Fibroblast of villous mesenchyme (primary cell): Measurements from ENCODE around the gene IQGAP3. TPM values are rescaled to one million over a fixed set of nuclear protein-coding genes. Genes with fewer than 3 reads are reported as not detected.

Experiments used
- DNase-seq: peaks from one replicate; pipeline ENCODE4 v3.0.0-alpha.2; 2010; ENCODE audit warnings: low read depth
- H3K4me3 ChIP-seq: 2 replicates; pipeline ENCODE4 v1.5.1; 2011; ENCODE audit warnings: low read depth, mild to moderate bottlenecking, low read length
- small RNA-seq: library from RNA; depleted of rRNA; stranded (forward); fragments of <200 nt; gene quantifications from one replicate; pipeline ENCODE3, GENCODE V24; 2012
- total RNA-seq: library from RNA; depleted of rRNA; stranded (reverse); fragments of >200 nt; gene quantifications from 2 replicates; pipeline ENCODE4 v1.2.3, GENCODE V29; 2012
- TF ChIP-seq, protein P1 (sequence below): IDR thresholded peaks from 2 replicates; pipeline ENCODE4 v1.5.1; 2012; ENCODE audit warnings: low read depth, mild to moderate bottlenecking, low read length; ENCODE audit not compliant: insufficient read depth

Gene IQGAP3
- total RNA-seq, 1 donor, result 24.2 TPM

DNA sequence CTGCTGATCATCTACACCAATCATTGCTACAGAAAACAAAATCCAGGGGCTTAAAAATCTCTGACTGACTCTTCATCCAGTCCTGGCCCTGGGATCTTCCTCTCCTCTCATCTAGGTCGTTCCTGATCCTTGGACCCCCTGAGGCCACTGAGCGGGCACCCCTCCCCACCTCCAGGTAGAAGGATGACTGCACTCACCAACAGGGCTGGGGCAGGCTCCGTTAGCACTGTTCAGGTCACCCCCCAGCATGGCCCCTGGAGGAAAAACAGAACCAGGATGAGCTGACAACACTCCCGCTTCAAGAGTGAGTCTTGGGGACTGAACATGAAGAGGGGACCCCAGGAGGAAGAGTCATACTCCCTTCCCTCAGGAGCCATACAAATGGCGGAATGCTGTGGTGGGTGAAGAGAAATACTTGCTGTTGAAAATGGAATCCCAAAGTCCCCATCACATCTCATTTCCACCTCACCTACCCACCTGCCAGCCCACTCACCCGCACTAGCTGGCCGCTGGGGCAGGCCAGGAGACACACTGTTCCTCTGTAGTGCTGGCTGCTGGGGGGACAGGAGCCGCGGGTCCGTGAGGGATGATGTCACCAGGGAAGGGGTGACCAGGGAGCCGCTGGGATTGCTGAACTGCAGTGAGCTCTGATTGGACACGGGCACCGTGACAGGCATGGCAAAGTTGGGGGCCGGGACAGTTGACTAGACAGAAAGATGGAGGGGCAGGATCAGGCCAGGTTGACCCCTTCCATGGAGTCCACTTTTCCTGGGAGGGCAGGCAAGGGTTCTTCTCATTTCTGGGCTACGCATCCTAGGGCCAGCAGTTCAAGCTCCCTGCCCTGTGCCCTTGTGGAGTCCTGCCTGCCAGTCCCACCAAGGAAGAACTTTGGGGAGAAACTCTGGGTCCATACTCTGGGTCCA lies 93.0 kb downstream of the IQGAP3 start:
- TF ChIP-seq, protein P1, sequence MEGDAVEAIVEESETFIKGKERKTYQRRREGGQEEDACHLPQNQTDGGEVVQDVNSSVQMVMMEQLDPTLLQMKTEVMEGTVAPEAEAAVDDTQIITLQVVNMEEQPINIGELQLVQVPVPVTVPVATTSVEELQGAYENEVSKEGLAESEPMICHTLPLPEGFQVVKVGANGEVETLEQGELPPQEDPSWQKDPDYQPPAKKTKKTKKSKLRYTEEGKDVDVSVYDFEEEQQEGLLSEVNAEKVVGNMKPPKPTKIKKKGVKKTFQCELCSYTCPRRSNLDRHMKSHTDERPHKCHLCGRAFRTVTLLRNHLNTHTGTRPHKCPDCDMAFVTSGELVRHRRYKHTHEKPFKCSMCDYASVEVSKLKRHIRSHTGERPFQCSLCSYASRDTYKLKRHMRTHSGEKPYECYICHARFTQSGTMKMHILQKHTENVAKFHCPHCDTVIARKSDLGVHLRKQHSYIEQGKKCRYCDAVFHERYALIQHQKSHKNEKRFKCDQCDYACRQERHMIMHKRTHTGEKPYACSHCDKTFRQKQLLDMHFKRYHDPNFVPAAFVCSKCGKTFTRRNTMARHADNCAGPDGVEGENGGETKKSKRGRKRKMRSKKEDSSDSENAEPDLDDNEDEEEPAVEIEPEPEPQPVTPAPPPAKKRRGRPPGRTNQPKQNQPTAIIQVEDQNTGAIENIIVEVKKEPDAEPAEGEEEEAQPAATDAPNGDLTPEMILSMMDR, result no peak
- no peak overlapping the region for H3K4me3 ChIP-seq
- DNase-seq, result no peak

- no peak overlapping the region for H3K4me3 ChIP-seq
- TF ChIP-seq, protein P1, result no peak
- no peak for DNase-seq
Measured at GRCh38 chr1:156478250-156478627, 94.1 kb downstream of the IQGAP3 start.

- no peak for DNase-seq
- TF ChIP-seq, protein P1, result no peak
- no peak overlapping the region for H3K4me3 ChIP-seq
Measured at GRCh38 chr1:156477526-156478249, 94.7 kb downstream of the IQGAP3 start.

DNA sequence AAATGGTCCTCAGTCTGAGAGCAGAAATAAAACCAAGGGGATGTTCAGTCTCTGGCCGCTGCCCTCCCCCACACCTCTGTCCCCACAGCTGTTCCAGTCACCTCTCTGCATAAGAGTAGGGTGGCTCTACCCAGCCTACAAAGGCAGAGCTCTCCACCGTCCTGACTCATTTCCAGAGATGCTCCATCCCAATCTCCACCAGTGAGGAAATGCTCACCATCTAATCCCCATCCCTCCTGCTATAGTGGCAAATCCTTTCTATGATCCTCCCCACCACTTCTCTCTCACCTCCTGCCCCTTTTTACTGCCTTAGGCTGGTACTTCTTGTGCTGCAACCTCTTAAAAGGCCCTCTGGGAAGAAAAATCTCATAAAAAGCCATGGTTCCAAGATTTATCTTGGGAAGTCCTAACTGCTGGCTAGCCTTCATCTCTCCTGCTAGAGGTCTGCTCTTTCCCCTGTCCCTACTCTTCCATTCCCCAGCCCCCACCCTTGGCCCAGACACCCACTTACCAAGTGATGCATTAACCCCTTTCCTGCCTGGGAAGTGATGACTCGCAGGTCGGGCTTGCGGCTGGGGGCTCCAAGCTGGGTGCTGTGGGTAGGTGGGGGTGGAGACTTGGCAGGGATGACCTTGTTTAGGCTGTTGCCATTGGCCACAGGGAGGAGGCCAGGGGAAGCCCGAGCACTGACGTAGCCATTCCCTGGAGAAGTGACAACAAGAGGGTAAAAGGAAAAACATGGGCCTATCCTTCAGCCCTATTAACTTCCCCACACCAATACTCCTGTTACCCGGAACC lies 95.7 kb downstream of the IQGAP3 start:
- TF ChIP-seq, protein P1, result no peak
- peak; percentile 60 for DNase-seq
- no peak overlapping the region for H3K4me3 ChIP-seq

DNA sequence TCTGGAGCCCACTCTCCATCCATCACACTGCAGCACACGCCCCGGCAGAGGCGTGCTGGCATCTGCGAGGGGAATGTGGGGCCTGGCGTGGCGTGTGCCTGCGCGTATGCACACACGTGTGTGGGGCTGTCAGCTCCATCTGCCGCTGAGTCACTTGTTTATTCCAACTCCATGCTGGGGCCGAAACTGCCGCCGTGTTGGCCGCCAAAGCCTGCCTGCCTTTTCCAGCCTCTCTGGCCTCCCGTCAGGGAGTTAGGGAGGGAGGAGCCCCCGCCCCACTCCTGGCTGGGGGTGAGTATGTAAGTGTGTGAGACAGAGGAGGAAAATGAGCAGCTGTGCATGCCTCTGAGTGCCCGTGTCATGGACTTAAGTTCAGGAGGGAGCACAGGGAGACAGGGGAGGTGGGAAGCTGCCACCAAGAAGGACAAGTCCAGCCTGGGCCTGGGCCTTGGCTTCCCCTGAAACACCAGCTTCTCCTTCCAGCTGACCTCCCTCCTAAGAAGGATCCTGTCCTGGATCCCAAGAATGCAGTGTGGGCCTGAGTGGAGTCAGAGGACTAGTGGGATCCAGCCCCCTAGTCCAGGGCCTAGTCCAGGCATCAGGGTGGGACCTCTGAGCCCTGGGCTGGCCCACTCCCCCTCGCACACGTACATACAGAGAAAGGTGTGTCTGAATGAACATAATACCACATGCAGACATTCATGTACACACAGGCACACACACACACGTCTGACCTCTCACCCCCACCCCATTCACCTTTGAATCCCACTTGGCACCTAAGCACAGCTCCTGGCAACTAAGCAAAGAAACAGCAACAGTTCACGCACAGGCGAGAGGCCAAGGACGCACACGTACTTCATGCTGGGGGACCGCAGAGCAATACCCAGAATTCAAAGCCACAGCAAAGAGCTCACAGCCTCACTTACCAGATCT lies 96.5 kb downstream of the IQGAP3 start:
- DNase-seq, result peak; percentile 89
- TF ChIP-seq, protein P1, result no peak
- no peak overlapping the region for H3K4me3 ChIP-seq

Small RNA genes lying within 50 kb of the gene (small RNA-seq; reads per million reads assigned to genes)
- not detected for gene RF00019

Other genes starting within 250 kb of the IQGAP3 start
- gene CCT3, start 234.3 kb downstream of the IQGAP3 start, total RNA-seq, result 268 and 431 TPM in 2 replicates
- gene TSACC, start 234.0 kb downstream of the IQGAP3 start, total RNA-seq, result not detected in 2 replicates
- gene RHBG, start 203.4 kb downstream of the IQGAP3 start, total RNA-seq, result not detected in 2 replicates
- 10.0 and 10.8 TPM in 2 replicates for gene MEF2D, start 71.8 kb downstream of the IQGAP3 start, total RNA-seq
- gene TTC24, start 7.2 kb upstream of the IQGAP3 start, total RNA-seq, result not detected in 2 replicates
- 67.8 and 74.4 TPM in 2 replicates for gene NAXE, start 19.2 kb upstream of the IQGAP3 start, total RNA-seq
- 15.1 and 24.2 TPM in 2 replicates for gene GPATCH4, start 28.9 kb upstream of the IQGAP3 start, total RNA-seq
- gene HAPLN2, start 46.9 kb upstream of the IQGAP3 start, total RNA-seq, result not detected in 2 replicates
- not detected in 2 replicates for gene BCAN, start 69.6 kb upstream of the IQGAP3 start, total RNA-seq
- 66.4 and 66.9 TPM in 2 replicates for gene NES, start 104.8 kb upstream of the IQGAP3 start, total RNA-seq
- gene CRABP2, start 133.0 kb upstream of the IQGAP3 start, total RNA-seq, result 39.0 and 80.7 TPM in 2 replicates
- 9.0 and 12.5 TPM in 2 replicates for gene METTL25B, start 155.9 kb upstream of the IQGAP3 start, total RNA-seq
- 17.4 and 22.9 TPM in 2 replicates for gene ISG20L2, start 156.2 kb upstream of the IQGAP3 start, total RNA-seq
- gene MRPL24, start 168.5 kb upstream of the IQGAP3 start, total RNA-seq, result 21.6 and 26.1 TPM in 2 replicates
- 196 and 197 TPM in 2 replicates for gene HDGF, start 179.1 kb upstream of the IQGAP3 start, total RNA-seq
- 19.0 TPM in 2 replicates for gene PRCC, start 195.0 kb upstream of the IQGAP3 start, total RNA-seq
- gene SH2D2A, start 244.3 kb upstream of the IQGAP3 start, total RNA-seq, result not detected in 2 replicates